Measurements from ENCODE around the gene ARSA.

ARSA gene

GRCh38 chr22:50604256-50605001, 23.5 kb downstream of the ARSA start:
- DNase-seq (ENCODE audit: low read depth) = no peak

GRCh38 chr22:50603511-50604255, 24.3 kb downstream of the ARSA start:
- no peak for DNase-seq (ENCODE audit: low read depth)

- DNase-seq (ENCODE audit: low read depth) = no peak
These were observed 25.6 kb downstream of the ARSA start for GRCh38 chr22:50602338-50602700.

- DNase-seq (ENCODE audit: low read depth) = no peak
These were observed 26.1 kb downstream of the ARSA start for GRCh38 chr22:50601669-50602337.

GRCh38 chr22:50600967-50601668, 26.8 kb downstream of the ARSA start:
- DNase-seq (ENCODE audit: low read depth) = no peak

GRCh38 chr22:50600538-50600937, 27.4 kb downstream of the ARSA start, which contains the start of gene MAPK8IP2:
TSS of gene MAPK8IP2 (plus strand) at chr22:50600793. CDS start at chr22:50600819, 26 bp downstream.
- no peak for DNase-seq (ENCODE audit: low read depth)

- peak; percentile 24 for DNase-seq (ENCODE audit: low read depth)
These were observed 28.0 kb downstream of the ARSA start for GRCh38 chr22:50599816-50600455.

GRCh38 chr22:50597097-50597496, 30.9 kb downstream of the ARSA start:
- no peak for DNase-seq (ENCODE audit: low read depth)

- DNase-seq (ENCODE audit: low read depth) = no peak
These were observed 32.8 kb downstream of the ARSA start for GRCh38 chr22:50595189-50595588.

GRCh38 chr22:50587407-50587806, 40.5 kb downstream of the ARSA start:
- DNase-seq (ENCODE audit: low read depth) = no peak

- DNase-seq (ENCODE audit: low read depth) = no peak
These were observed 41.5 kb downstream of the ARSA start for GRCh38 chr22:50586416-50586815.

GRCh38 chr22:50585781-50586180, 42.2 kb downstream of the ARSA start:
- DNase-seq (ENCODE audit: low read depth) = no peak

- DNase-seq (ENCODE audit: low read depth) = no peak
These were observed 42.7 kb downstream of the ARSA start for GRCh38 chr22:50585238-50585637.

- no peak for DNase-seq (ENCODE audit: low read depth)
These were observed 43.6 kb downstream of the ARSA start for GRCh38 chr22:50584106-50585096.

- DNase-seq (ENCODE audit: low read depth) = no peak
These were observed 44.6 kb downstream of the ARSA start for GRCh38 chr22:50583294-50583861.

GRCh38 chr22:50582493-50583293, 45.3 kb downstream of the ARSA start, which contains the start of gene CHKB:
TSS of gene CHKB (minus strand) at chr22:50582849. CDS start at chr22:50582781, 68 bp downstream.
- DNase-seq (ENCODE audit: low read depth) = peak; percentile 98

- peak; percentile 15 for DNase-seq (ENCODE audit: low read depth)
These were observed 45.9 kb downstream of the ARSA start for GRCh38 chr22:50581950-50582492.

- DNase-seq (ENCODE audit: low read depth) = no peak
These were observed 46.7 kb downstream of the ARSA start for GRCh38 chr22:50581031-50581949.

Measured in iris pigment epithelial cell (primary cell).